SK-N-SH (cell line): ENCODE data around the gene GSTT2.
"Not testable (repeated sequence)": the region's sequence is repeated elsewhere in the genome, so short reads cannot be mapped to it uniquely, and the experiment has no call there.

Source experiments
- CTCF ChIP-seq: fragments of 200-600 bp; sonication (generic); IDR thresholded peaks from 2 replicates; pipeline ENCODE4 v1.6.1; 2017; ENCODE audit warnings: antibody characterized with exemption, mild to moderate bottlenecking, moderate library complexity
- EP300 ChIP-seq, 2 experiments: IDR thresholded peaks; 2 replicates each; pipeline versions ENCODE4 v1.4.0 to v1.6.1; 2012; ENCODE audit warnings: borderline replicate concordance in 1 of 2, low read depth in 1 of 2, low read length in 1 of 2
- EZH2phosphoT487 ChIP-seq: fragments of 200-600 bp; sonication (generic); IDR thresholded peaks from 2 replicates; pipeline ENCODE4 v1.6.1; 2017; ENCODE audit warnings: low read depth, mixed run types, mild to moderate bottlenecking, antibody characterized with exemption, moderate library complexity, borderline replicate concordance
- FOXM1 ChIP-seq: IDR thresholded peaks from 2 replicates; pipeline ENCODE4 v1.4.0; 2012; ENCODE audit warnings: low read depth, mild to moderate bottlenecking
- JUND ChIP-seq: IDR thresholded peaks from 2 replicates; pipeline ENCODE4 v1.4.0; 2012
- MXI1 ChIP-seq: IDR thresholded peaks from 2 replicates; pipeline ENCODE4 v1.6.1; 2012; ENCODE audit warnings: mild to moderate bottlenecking, low read depth, low read length, improper control_type of control experiment
- TAF1 ChIP-seq: IDR thresholded peaks from 2 replicates; pipeline ENCODE4 v1.6.1; 2012; ENCODE audit warnings: low read depth, mild to moderate bottlenecking, low read length, moderate library complexity, borderline replicate concordance
- TF ChIP-seq, protein P1 (sequence below): IDR thresholded peaks from 2 replicates; pipeline ENCODE4 v1.4.0; 2012; ENCODE audit warnings: low read depth

GRCh38 chr22:23947391-23947790 lies 32.5 kb upstream of the GSTT2 start:
- not testable (repeated sequence) for TF ChIP-seq FOXM1; JUND; CTCF; EZH2phosphoT487; TAF1; MXI1; EP300 (IDR thresholded peaks at IDR 0.05; ENCODE audit: borderline replicate concordance in 1 of 2, low read depth in 1 of 2, low read length in 1 of 2)
- TF ChIP-seq, protein P1, sequence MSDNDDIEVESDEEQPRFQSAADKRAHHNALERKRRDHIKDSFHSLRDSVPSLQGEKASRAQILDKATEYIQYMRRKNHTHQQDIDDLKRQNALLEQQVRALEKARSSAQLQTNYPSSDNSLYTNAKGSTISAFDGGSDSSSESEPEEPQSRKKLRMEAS = not testable (repeated sequence)
